ENCODE data around the gene ACP2.
A peak's percentile ranks its signal among the peaks of the same experiment; 100 is the strongest.

Gene ACP2

GRCh38 chr11:47268448-47269001 is 19.9 kb upstream of the ACP2 start:
- DNase-seq = no peak

- no peak for DNase-seq
Observed at GRCh38 chr11:47267876-47268275, 19.3 kb upstream of the ACP2 start.

GRCh38 chr11:47264521-47264920 is 15.9 kb upstream of the ACP2 start:
- peak; percentile 25 for DNase-seq

- no peak for DNase-seq
Observed at GRCh38 chr11:47264119-47264518, 15.5 kb upstream of the ACP2 start.

GRCh38 chr11:47261291-47261800 is 12.7 kb upstream of the ACP2 start:
- DNase-seq = no peak

- no peak for DNase-seq
Observed at GRCh38 chr11:47260366-47260765, 11.8 kb upstream of the ACP2 start.

GRCh38 chr11:47259232-47259977 is 10.8 kb upstream of the ACP2 start:
- peak; percentile 31 for DNase-seq

- DNase-seq = no peak
Observed at GRCh38 chr11:47258317-47258902, 9.8 kb upstream of the ACP2 start.

- peak; percentile 51 for DNase-seq
Observed at GRCh38 chr11:47257517-47258316, 9.1 kb upstream of the ACP2 start, which contains the start of gene NR1H3. Gene NR1H3 (plus strand): TSS chr11:47257996. CDS start chr11:47259217, 1,221 bp downstream.

- DNase-seq = no peak
Observed at GRCh38 chr11:47257177-47257516, 8.5 kb upstream of the ACP2 start.

GRCh38 chr11:47256374-47256773 is 7.8 kb upstream of the ACP2 start:
- DNase-seq = no peak

- DNase-seq = no peak
Observed at GRCh38 chr11:47254386-47254785, 5.8 kb upstream of the ACP2 start.

GRCh38 chr11:47253660-47254059 is 5.0 kb upstream of the ACP2 start:
- DNase-seq = no peak

- DNase-seq = no peak
Observed at GRCh38 chr11:47251751-47252150, 3.1 kb upstream of the ACP2 start.

GRCh38 chr11:47249378-47249715 is 733 bp upstream of the ACP2 start:
- DNase-seq = no peak

- peak; percentile 25 for DNase-seq
Observed at GRCh38 chr11:47248304-47248663, 330 bp downstream of the ACP2 start.

GRCh38 chr11:47247502-47247901 is 1.1 kb downstream of the ACP2 start:
- no peak for DNase-seq

- DNase-seq = no peak
Observed at GRCh38 chr11:47245611-47246357, 2.8 kb downstream of the ACP2 start.

- no peak for DNase-seq
Observed at GRCh38 chr11:47244448-47245350, 3.9 kb downstream of the ACP2 start.

GRCh38 chr11:47243454-47243853 is 5.2 kb downstream of the ACP2 start:
- DNase-seq = no peak

- no peak for DNase-seq
Observed at GRCh38 chr11:47242596-47243192, 5.9 kb downstream of the ACP2 start.
